HL-60 (cell line): Measurements from ENCODE around the gene DTNA.

ENCODE experiments used
- DNase-seq, 2 experiments: peaks; one replicate each; pipeline ENCODE4 v3.0.0-alpha.2; 2010 to 2020; ENCODE audit warnings: low read depth in 1 of 2, low spot score in 1 of 2
- H3K27ac ChIP-seq: fragments of 250-450 bp; sonication (Bioruptor Pico); replicated peaks from 2 replicates; pipeline ENCODE4 v1.5.1; 2020; ENCODE audit warnings: mild to moderate bottlenecking, moderate library complexity
- H3K27me3 ChIP-seq: fragments of 250-450 bp; sonication (Bioruptor Pico); 2 replicates; pipeline ENCODE4 v1.5.1; 2021; ENCODE audit warnings: mild to moderate bottlenecking, moderate library complexity; ENCODE audit not compliant: insufficient read depth, poor library complexity, severe bottlenecking
- H3K4me3 ChIP-seq: replicated peaks from 2 replicates; pipeline ENCODE4 v1.5.1; 2011; ENCODE audit warnings: mild to moderate bottlenecking, control low read depth, low read length; ENCODE audit not compliant: insufficient read depth
- GABPA ChIP-seq: IDR thresholded peaks from 2 replicates; pipeline ENCODE4 v1.6.1; 2012; ENCODE audit warnings: low read depth
- POLR2AphosphoS5 ChIP-seq: IDR thresholded peaks from 2 replicates; pipeline ENCODE4 v1.6.1; 2012; ENCODE audit warnings: low read depth
- SPI1 ChIP-seq: IDR thresholded peaks from 2 replicates; pipeline ENCODE4 v1.6.1; 2012; ENCODE audit warnings: low read depth, mild to moderate bottlenecking, borderline replicate concordance
- TF ChIP-seq, protein P1 (sequence below): IDR thresholded peaks from one replicate; pipeline ENCODE4 v1.5.1; 2011; ENCODE audit warnings: low read length, control low read depth, inconsistent platforms; ENCODE audit not compliant: insufficient read depth
- TF ChIP-seq, protein P2 (sequence below): IDR thresholded peaks from 2 replicates; pipeline ENCODE4 v1.6.1; 2012; ENCODE audit warnings: low read depth; ENCODE audit not compliant: insufficient replicate concordance

Gene DTNA

DNA sequence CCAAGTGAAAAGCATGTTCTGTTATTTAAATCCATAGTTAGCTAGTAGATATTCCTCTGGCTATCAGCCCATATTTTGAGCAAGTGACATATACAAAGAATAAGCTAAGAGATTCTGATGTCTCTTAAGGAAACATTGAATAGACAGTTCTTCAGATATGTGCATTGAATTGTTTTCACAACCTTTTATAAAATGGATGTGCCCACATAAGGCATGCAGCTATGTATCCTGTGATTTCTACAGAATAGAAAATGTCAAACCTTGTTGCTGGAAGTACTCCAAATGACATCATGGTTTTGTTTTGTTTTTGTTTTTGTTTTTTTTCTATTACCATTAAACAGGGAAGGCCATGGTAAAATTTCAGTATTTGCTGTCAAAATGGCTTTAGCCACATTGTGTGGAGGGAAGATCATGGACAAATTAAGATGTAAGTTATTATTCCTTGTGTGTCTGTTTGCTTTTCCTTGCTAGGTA, 95.8 kb downstream of the DTNA start:
- H3K27me3 ChIP-seq = peaks cover 4% of the 10 kb centered on the region
- DNase-seq = no peak
- TF ChIP-seq, protein P1, sequence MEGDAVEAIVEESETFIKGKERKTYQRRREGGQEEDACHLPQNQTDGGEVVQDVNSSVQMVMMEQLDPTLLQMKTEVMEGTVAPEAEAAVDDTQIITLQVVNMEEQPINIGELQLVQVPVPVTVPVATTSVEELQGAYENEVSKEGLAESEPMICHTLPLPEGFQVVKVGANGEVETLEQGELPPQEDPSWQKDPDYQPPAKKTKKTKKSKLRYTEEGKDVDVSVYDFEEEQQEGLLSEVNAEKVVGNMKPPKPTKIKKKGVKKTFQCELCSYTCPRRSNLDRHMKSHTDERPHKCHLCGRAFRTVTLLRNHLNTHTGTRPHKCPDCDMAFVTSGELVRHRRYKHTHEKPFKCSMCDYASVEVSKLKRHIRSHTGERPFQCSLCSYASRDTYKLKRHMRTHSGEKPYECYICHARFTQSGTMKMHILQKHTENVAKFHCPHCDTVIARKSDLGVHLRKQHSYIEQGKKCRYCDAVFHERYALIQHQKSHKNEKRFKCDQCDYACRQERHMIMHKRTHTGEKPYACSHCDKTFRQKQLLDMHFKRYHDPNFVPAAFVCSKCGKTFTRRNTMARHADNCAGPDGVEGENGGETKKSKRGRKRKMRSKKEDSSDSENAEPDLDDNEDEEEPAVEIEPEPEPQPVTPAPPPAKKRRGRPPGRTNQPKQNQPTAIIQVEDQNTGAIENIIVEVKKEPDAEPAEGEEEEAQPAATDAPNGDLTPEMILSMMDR = no peak
- no peak for TF ChIP-seq GABPA
- TF ChIP-seq SPI1 = no peak
- TF ChIP-seq, protein P2, sequence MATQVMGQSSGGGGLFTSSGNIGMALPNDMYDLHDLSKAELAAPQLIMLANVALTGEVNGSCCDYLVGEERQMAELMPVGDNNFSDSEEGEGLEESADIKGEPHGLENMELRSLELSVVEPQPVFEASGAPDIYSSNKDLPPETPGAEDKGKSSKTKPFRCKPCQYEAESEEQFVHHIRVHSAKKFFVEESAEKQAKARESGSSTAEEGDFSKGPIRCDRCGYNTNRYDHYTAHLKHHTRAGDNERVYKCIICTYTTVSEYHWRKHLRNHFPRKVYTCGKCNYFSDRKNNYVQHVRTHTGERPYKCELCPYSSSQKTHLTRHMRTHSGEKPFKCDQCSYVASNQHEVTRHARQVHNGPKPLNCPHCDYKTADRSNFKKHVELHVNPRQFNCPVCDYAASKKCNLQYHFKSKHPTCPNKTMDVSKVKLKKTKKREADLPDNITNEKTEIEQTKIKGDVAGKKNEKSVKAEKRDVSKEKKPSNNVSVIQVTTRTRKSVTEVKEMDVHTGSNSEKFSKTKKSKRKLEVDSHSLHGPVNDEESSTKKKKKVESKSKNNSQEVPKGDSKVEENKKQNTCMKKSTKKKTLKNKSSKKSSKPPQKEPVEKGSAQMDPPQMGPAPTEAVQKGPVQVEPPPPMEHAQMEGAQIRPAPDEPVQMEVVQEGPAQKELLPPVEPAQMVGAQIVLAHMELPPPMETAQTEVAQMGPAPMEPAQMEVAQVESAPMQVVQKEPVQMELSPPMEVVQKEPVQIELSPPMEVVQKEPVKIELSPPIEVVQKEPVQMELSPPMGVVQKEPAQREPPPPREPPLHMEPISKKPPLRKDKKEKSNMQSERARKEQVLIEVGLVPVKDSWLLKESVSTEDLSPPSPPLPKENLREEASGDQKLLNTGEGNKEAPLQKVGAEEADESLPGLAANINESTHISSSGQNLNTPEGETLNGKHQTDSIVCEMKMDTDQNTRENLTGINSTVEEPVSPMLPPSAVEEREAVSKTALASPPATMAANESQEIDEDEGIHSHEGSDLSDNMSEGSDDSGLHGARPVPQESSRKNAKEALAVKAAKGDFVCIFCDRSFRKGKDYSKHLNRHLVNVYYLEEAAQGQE = no peak
- TF ChIP-seq POLR2AphosphoS5 = no peak
- no peak overlapping the region for H3K27ac ChIP-seq
- no peak overlapping the region for H3K4me3 ChIP-seq

DNA sequence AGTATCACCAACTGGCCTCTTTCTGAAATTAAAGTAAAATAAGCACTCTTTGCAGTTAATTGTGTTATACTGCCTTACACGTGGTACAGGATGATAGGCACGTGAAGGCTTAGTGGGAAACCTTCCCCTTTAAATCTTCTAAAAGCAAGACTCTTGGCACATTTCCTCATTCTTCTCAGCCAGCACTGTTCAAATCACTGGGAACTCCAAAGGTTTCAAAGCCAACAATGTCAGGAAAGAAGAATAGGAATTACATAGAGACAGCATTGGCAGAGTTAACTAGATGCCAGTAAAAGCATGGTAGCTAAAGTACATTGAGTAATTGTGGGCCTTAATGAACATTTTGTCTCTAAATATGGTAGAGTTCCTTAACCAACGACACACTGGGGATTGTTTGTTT, 96.4 kb downstream of the DTNA start:
- Histone ChIP-seq H3K27ac (no peak overlapping the region), H3K4me3 (no peak overlapping the region), H3K27me3 (peaks cover 4% of the 10 kb centered on the region)
- no peak for TF ChIP-seq GABPA
- no peak for TF ChIP-seq POLR2AphosphoS5
- no peak for TF ChIP-seq SPI1
- TF ChIP-seq, protein P1 = no peak
- TF ChIP-seq, protein P2 = no peak
- no peak for DNase-seq

DNA sequence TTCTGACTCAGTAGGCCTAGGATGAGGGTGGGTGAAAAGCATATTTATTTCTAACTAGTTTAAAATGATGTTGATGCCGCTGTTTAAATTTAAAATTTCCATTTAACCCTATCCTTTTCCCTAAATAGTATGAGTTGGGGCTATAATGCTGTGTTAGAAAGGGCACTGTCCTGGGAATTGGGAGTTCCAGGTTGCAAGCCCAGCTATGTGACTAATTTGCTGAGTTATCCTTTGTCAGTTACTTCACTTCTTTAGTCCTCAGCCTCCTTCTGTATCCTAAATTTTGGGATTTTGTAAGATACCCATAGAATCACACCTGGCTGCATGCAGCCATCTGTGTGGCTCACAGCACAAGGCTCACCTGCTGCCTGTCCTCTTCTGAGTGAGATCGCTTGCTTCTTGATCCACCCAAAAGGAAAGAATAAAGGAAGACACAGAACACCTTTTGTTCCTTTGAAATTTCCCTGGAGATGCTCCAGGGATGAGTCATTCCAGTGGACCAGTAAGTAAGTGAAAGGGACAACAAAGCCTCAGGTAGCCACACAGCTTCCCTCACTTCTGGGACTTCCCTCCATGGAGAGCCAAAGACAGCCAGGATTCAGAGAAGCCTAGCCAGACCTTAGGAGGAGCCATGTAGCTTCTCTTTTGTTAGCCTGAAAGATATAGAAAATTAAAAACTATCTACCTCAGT, 97.2 kb downstream of the DTNA start:
- H3K4me3 ChIP-seq = no peak overlapping the region
- H3K27ac ChIP-seq = no peak overlapping the region
- DNase-seq = no peak
- peaks cover 4% of the 10 kb centered on the region for H3K27me3 ChIP-seq
- no peak for TF ChIP-seq SPI1
- TF ChIP-seq, protein P2 = no peak
- TF ChIP-seq POLR2AphosphoS5 = no peak
- no peak for TF ChIP-seq GABPA
- TF ChIP-seq, protein P1 = no peak
